HG02840 (cell line): ENCODE measurements around the gene MUC21.
"Not testable (repeated sequence)": the region's sequence is repeated elsewhere in the genome, so short reads cannot be mapped to it uniquely, and the experiment has no call there.

Experiments used
- ATAC-seq: cut with Tn5 transposase; IDR thresholded peaks from one replicate; pipeline ENCODE4 v1.9.1; 2021; ENCODE audit warnings: mild to moderate bottlenecking, moderate library complexity, moderate number of reproducible peaks; ENCODE audit not compliant: unreplicated experiment, low FRiP score

Gene MUC21

DNA sequence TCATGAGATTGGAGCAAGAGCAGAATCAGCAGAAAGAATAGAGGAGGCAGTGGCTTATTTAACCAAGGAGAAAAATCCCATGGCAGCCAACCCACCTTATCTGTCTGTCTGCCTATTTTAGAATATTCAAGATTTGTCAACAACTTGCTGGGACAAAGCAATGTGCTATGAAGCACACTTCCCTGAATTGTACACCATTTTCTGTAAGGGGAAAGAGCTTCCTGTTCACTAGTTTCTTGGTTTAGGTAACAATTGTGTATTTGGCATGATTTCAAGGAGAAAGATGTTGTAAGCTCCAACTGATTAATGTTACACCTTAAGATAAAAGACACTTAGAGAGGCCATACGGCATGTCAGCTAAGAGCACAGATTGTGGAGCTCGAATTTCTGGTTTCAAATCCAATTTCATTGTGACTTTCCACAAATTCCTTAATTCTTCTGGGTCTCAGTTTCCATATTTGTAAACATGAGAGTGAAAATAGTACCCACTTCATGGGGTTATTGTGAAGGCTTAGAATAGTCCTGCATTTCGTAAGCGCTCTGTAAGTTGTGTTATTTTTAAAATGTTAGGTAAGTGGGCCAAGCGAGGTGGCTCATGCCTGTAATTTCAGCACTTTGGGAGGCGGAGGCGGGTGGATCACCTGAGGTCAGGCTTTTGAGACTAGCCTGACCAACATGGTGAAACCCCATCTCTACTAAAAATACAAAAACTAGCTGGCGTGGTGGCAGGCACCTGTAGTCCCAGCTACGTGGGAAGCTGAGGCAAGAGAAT lies 21.9 kb downstream of the MUC21 start:
- ATAC-seq: no peak

- no peak for ATAC-seq
These were observed 24.2 kb downstream of the MUC21 start for GRCh38 chr6:31007694-31008093.

GRCh38 chr6:31008165-31008564 lies 24.6 kb downstream of the MUC21 start:
- no peak for ATAC-seq

DNA sequence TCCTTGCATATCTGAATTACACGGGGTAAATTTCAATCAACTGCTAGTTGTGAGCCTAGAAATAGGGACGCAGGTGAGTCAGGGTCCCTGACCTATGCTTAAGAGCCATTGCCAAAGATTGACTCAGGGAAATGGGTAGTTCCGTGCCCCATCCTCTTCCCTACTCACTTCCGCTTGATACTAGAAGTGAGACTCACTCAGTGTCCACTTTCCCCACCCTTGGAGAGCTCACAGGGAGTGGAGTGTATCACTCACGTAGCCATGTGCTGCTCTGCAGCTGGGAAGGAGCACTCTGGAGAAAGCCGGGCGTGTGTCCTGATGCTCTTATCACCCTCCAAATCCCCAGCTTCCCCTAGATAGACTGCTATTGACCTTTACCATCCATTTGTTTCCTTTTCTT lies 26.2 kb downstream of the MUC21 start:
- no peak for ATAC-seq

DNA sequence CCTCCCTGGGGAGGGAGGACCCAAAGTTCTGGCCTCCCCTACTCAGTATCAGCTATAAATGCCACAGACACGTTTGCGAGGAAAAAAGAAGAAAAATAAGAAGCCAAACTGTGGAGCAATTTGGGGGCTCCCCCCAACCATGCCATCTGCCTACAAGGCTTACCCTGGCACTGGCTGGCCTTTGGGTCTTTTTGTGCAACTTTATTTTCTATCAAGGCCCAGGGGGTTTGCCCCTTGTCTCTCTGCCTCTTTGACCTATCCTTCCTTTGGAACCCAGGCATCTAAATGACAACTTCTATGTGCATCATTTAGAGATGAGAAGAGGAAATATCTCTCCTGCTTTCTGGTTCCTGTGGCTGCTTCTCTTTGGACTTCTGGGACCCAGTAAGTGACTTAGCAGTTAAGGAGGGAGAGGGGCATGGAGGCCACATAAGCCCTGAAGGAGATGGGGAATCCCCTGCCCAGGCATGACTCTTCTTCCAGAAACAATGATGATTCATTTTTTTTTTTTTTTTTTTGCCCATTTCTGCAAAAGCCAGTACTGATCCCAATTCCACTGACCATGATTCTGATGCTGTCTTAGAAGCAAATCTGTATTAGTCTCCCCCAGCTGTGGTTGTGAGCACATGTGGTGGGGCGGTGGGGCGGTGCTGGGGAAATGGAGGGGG lies 27.0 kb downstream of the MUC21 start, which contains the start of gene MUC22:
Gene MUC22 (plus strand): TSS at position 82 of the 668 bp plus-strand sequence. CDS start 233 bp downstream, at position 315.
- ATAC-seq: no peak

GRCh38 chr6:31011153-31011552 lies 27.6 kb downstream of the MUC21 start:
- no peak for ATAC-seq

DNA sequence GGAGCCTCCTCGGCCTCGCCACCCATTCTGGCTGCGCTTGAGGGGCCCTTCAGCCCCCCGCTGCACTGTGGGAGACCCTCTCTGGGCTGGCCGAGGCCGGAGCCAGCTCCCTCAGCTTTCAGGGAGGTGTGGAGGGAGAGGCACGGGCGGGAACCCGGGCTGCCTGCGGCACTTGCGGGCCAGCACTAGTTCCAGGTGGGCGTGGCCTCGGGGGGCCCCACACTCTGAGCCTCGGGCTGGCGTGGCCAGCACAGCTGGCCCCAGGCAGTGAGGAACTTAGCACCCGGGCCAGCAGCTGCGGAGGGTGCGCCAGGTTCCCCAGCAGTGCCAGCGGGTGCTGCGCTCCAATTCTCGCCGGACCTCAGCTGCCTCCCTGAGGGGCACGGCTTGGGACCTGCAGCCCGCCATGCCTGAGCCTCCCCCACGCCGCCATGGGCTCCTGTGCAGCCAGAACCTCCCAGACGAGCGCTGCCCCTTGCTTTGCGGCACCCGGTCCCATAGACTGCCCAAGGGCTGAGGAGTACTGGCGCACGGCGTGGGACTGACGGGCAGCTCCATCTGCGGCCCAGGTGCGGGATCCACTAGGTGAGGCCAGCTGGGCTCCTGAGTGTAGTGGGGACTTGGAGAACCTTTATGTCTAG lies 33.3 kb downstream of the MUC21 start:
- ATAC-seq: no peak

DNA sequence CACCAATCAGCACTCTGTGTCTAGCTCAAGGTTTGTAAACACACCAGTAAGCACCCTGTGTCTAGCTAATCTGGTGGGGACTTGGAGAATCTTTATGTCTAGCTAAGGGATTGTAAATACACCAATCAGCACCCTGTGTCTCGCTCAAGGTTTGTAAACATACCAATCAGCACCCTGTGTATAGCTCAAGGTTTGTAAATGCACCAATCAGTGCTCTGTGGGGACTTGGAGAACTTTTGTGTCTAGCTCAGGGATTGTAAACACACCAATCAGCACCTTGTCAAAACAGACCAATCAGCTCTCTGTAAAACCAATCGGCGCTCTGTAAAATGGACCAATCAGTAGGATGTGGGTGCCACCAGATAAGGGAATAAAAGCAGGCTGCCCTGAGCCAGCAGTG lies 33.9 kb downstream of the MUC21 start:
- ATAC-seq: not testable (repeated sequence)

GRCh38 chr6:31020057-31020456 lies 36.5 kb downstream of the MUC21 start:
- no peak for ATAC-seq

DNA sequence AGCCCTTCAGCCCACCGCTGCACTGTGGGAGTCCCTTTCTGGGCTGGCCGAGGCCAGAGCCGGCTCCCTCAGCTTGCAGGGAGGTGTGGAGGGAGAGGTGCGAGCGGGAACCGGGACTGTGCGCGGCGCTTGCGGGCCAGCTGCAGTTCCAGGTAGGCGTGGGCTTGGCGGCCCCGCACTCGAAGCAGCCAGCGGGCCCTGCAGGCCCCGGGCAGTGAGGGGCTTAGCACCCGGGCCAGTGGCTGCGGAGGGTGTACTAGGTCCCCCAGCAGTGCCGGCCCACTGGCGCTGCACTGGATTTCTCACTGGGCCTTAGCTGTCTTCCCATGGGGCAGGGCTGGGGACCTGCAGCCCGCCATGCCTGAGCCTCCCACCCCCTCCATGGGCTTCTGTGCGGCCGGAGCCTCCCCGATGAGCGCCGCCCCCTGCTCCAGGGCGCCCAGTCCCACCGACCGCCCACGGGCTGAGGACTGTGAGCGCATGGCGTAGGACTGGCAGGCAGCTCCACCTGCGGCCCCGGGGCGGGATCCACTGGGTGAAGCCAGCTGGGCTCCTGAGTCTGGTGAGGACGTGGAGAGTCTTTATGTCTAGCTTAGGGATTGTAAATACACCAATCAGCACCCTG lies 37.2 kb downstream of the MUC21 start:
- ATAC-seq: not testable (repeated sequence)

- ATAC-seq: not testable (repeated sequence)
These were observed 38.4 kb downstream of the MUC21 start for GRCh38 chr6:31021705-31022531.

- ATAC-seq: no peak
These were observed 42.1 kb downstream of the MUC21 start for GRCh38 chr6:31025595-31025994.

DNA sequence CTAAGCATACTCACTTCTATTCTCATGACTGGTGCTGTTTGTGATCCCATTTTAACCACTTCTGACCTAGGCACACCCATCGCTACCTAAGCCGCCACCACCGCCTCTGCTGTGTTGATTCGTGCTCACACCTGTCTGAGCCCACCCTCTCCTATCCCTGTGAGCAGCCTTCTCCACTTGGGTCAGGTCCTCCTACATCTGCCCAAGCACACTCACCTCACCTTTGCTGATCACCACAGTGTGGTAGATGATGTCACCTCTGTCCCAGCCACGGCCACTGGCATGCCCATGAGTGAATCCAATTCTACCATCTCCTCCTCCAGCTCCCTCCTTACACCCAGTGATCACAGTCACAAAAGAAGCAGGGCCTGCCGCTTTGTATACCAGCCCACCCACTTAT lies 47.6 kb downstream of the MUC21 start:
- ATAC-seq: no peak

GRCh38 chr6:31033075-31033474 lies 49.6 kb downstream of the MUC21 start:
- no peak for ATAC-seq

- no peak for ATAC-seq
These were observed 52.5 kb downstream of the MUC21 start for GRCh38 chr6:31035862-31036497.

DNA sequence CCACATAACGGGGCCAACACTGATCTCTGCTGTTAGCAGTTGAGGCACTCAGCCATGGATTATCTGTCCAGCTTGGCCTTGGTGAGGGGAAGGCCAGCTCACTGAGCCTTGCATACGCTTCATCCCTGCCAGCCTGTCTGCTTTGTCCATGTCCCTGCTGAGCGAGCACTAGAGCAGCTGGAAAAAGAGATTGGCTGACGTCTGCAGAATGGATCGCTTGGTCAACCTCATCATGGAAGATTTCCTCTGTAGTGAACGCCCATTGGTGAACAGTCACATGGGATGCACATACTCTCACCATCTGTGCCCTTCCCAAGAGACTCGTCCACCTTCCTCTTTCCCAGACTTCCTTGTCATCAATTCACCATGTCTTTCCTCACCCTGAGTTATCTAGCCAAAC lies 53.7 kb downstream of the MUC21 start:
- no peak for ATAC-seq

GRCh38 chr6:31037682-31038081 lies 54.2 kb downstream of the MUC21 start:
- ATAC-seq: no peak

DNA sequence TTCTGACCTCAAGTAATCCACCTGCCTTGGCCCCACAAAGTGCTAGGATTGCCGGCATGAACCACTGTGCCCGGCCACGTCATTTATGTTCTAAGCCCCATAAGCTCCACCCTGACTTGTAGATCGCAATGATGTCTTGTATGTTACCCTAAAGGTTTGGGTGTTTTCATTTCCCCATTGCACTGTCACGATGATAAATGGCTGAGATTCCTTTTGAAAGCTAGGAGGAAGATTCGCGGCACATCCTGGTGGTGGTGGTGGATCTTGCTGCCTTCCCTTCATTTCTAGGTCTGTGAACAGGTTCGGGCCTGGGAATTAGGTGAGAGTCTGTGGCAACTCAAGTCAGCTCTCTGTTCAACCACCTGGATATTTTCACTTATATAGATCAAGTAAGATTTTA lies 55.0 kb downstream of the MUC21 start:
- ATAC-seq: no peak
